ENCODE data around the gene DCK.
"Not testable (repeated sequence)": the region's sequence is repeated elsewhere in the genome, so short reads cannot be mapped to it uniquely, and the experiment has no call there.

DCK gene

DNA sequence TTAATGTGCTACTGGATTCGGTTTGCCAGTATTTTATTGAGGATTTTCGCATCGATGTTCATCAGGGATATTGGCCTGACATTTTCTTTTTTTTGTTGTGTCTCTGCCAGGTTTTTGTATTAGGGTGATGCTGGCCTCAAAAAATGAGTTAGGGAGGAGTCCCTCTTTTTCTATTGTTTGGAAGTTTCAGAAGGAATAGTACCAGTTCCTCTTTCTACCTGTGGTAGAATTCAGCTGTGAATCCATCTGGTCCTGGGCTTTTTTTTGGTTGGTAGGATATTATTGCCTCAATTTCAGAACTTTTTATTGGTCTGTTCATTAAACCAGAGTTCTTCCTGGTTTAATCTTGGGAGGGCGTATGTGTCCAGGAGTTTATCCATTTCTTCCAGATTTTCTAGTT, 7.9 kb downstream of the DCK start:
- not testable (repeated sequence) for DNase-seq (ENCODE audit: low read depth)

DNA sequence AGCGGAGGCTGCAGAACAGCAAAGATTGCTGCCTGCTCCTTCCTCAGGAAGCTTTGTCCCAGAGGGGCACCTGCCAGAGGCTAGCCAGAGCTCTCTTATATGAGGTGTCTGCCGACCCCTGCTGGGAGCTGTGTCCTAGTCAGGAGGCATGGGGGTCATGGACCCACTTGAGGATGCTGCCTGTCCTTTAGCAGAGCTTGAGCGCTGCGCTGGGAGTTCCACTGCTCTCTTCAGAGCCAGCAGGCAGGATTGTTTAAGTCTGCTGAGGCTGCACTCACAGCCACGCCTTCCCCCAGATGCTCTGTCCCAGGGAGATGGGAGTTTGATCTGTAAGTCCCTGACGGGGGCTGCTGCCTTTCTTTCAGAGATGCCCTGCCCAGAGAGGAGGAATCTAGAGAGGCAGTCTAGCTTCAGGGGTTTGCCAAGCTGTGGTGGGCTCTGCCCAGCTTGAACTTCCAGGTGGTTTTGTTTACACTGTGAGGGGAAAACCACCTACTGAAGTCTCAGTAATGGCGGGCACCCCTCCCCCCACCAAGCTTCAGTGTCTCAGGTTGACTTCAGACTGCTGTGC, 10.9 kb downstream of the DCK start:
- DNase-seq (ENCODE audit: low read depth), result peak; percentile 49

DNA sequence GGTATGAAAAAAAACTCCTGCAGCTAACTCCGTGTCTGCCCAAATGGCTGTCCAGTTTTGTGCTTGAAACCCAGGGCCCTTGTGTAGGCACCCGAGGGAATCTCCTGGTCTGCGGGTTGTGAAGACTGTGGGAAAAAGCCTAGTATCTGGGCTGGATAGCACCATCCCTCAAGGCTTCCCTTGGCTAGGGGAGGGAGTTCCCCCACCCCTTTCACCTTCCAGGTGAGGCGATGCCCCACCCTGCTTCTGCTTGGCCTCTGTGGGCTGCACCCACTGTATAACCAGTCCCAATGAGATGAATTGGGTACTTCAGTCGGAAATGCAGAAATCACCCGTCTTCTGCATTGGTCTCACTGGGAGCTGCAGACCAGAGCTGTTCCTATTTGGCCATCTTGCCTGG, 11.6 kb downstream of the DCK start:
- DNase-seq (ENCODE audit: low read depth), result not testable (repeated sequence)

DNA sequence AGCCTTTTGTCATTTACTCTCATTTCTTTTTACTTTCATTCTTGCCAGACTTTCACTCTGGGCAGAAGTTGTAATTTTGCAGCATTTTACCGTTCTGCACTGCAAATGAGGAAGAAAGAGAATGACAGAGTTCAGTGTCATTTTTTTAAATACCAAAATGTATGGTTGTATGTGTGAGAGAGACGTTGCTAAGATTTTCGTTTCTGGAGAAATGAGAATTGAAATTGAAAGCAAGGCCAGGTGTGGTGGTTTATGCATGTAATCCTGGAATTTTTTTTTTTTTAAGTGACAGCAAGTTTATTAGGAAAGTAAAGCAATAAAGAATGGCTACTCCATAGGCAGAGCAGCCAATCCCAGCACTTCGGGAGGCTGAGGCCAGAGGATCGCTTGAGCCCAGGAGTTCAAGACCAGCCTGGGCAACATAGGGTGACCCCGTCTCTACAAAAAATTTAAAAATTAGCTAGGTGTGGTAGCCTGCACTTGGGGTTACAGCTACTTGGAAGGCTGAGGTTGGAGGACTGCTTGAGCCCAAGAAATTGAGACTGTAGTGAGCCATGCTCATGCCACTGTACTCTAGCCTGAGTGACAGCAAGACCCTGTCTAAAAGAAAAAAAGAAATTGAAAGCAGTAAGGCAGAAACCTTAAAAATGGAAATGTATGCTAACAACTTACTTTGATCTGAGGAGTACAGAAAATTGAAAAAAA, 12.9 kb downstream of the DCK start:
- no peak for DNase-seq (ENCODE audit: low read depth)

DNA sequence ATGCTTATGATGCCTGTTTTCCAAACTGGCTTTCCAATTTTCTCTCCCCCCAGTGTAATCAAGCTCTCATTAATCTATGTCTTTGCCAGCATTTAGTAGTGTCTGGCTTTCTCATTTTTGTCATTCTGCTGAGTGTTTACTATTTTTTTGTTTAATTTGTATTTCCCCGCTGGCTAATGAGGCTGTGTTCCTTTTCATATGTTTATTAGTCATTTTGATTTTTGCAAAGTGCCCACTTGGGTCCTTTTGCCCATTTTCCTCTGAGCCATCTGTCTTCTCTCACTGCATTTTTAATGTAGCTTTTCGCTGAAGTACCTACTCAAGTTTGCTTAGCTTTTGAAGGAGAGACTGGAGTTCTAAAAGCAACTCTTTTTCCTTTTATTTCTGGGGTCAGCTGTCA, 14.7 kb downstream of the DCK start:
- DNase-seq (ENCODE audit: low read depth), result no peak

DNA sequence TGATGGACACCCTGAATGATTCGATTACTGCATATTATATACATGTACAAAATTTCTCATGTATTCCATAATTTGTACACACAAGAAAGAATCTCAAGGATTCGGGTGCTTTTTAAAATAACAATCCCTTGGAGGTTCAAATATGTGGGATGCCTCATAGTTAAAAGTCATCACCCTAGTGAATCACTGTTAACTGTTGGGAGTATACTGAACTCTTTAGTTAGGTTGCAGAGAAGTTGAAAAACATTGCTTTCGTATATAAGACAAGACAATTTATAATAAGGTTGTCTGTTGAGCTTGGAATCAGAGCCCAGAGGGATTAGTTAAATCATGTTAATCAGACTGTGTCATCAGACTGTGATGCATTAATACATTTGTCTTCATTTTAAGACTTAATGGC, 15.6 kb downstream of the DCK start:
- DNase-seq (ENCODE audit: low read depth), result no peak

DNA sequence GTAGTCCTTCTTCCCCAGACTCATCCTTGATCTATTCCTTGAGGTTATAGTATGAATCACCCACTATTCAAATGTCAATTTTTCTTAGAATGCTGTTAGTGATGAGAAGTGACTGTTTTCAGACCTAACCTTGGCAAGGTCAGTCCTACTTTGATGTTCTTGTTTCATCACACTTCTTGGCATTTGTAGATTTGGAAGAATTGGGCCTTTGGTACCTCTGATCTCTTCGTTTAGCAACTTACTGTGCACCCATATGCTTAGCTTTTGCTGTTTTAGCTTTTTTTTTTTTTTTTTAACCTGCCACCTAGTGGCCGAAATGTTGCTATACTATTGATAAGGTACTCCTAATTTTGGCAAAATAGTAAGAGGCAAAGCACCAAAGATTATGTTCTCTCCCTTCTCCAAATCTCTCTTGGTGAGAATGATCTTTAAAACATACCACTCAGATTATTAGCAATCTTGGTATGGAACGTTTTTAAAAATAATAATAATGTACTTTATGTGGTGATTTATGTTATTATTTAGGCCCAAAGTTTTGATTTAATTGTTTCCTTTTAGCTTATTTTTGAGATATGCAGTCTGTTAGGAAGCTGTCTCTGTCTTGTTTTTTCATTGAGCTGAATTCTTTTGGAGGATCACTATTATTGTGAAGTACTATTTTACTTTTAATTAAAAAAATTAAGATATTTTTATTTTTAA, 16.6 kb downstream of the DCK start:
- no peak for DNase-seq (ENCODE audit: low read depth)

DNA sequence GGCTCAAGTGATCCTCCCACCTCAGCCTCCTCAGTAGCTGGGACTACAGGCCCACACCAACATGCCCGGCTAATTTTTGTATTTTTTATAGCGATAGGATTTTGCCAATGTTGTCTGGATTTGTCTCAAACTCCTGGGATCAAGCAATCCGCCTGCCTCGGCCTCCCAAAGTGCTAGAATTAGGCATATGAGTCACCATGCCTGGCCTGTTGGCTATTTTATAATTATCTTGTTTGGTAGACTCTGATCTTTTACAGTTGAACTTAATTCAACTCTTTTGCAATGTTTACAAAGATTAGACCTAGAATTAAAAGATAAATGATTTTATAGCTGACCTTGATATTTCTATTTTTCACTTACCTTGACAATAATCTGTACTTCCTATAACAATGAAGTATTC, 18.0 kb downstream of the DCK start:
- no peak for DNase-seq (ENCODE audit: low read depth)

DNA sequence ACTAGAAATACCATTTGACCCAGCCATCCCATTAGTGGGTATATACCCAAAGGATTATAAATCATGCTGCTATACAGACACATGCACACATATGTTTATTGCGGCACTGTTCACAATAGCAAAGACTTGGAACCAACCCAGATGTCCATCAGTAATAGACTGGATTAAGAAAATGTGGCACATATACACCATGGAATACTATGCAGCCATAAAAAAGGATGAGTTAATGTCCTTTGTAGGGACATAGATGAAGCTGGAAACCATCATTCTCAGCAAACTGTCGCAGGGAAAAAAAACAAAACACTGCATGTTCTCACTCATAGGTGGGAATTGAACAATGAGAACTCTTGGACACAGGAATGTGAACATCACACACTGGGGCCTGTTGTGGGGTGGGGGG, 23.9 kb downstream of the DCK start:
- DNase-seq (ENCODE audit: low read depth), result not testable (repeated sequence)

DNA sequence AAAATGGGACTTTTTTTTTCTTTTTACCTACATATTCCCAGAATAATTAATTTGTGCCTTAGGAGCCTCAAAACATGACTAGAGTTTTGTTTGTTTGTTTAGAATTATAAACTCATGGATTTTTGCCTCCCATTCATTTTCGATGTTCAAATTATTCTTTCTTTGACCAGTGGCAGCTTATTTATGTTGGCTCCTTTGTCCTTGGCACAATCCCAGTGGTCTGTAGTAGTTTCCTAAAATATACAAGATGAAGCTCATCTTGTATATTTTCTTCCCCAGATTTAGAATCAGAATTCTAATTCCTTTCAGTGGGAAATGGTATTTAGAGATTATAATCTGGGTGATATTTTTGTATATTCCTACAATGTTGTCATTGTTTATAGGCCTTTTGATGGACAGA, 27.2 kb downstream of the DCK start:
- DNase-seq (ENCODE audit: low read depth), result no peak

DNA sequence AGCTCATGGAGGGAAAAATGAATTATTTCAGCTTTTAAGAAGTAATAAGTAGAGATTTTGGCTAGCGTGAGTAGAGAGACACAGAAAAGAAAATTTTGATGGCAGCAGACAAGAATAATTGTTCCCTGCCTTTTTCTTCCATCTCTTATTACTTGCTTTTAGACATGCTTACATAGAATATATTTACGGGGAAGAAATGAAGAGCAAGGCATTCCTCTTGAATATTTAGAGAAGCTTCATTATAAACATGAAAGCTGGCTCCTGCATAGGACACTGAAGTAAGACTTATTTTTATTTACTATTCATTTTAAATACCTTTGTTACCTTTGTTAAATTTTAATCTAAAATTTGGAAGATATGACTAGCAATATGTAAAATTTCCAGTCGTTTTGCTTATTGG, 32.2 kb downstream of the DCK start:
- DNase-seq (ENCODE audit: low read depth), result no peak

DNA sequence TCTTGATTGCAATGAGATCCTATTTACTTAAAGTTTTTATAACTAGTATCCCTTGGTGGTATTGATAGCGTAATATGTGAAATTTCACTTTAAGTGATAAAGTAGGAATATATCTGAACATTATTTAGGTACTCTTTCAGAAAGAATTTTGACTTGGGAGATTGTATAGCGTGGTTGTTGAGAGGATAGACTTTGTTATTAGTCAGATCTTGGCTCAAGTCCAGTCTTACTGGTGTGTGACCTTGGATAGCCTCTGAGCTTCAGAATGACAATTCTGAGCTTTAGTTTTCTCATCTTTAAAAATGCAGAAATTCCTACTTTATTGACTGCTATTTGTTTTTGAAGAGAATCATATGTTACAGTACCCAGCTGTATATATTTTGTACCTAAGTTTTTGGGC, 32.6 kb downstream of the DCK start:
- DNase-seq (ENCODE audit: low read depth), result no peak

DNA sequence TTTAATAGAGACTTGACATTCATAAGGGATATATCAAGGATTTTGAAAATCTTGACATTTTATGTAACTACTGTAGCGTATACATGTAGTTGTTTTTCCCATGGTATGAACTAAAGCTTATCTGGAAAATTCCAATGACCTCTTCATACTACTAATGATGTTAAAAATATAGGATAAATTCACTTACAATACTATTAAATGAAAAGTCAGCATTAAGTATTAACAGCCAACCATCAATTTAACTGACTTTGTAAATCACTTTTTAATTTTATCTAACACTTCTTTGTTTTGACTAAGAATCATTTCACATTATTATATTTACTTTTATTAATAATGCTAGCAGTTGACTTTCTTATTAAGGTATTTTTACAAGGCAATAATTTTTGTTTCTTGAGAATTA, 34.2 kb downstream of the DCK start:
- no peak for DNase-seq (ENCODE audit: low read depth)

DNA sequence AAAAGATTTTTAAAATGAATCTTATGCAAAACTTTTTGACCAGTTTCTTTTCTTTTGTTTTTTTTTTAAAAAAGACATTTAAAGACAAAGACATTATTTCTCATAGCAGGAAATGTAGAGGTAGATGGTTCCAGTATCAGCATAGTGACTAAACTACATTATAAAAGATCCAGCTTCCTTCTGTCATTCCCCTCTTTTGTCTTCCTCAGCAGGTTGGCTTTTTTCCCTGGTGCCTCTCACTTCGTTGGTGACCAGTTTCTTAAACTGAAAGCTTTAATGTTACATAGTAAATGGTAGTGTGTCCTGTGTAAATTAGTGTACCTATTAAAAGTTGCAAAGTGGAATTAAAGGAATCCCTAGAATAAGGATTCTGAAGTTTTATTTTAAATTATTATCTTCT, 36.1 kb downstream of the DCK start:
- DNase-seq (ENCODE audit: low read depth), result no peak

DNA sequence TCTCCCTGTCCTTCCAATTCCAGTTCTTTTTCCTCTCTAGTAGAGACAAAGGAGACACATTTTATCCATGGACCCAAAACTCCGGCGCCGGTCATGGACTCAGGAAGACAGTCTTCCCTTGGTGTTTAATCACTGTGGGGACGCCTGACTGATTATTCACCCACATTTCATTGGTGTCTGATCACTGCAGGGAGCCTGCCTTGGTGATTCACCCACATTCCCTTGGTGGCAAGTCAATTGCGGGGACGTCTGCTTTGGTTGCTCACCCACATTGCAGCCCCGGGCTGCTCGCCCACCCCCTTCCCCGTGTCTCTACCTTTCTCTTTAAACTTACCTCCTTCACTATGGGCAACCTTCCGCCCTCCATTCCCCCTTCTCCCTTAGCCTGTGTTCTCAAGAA, 38.7 kb downstream of the DCK start:
- not testable (repeated sequence) for DNase-seq (ENCODE audit: low read depth)

DNA sequence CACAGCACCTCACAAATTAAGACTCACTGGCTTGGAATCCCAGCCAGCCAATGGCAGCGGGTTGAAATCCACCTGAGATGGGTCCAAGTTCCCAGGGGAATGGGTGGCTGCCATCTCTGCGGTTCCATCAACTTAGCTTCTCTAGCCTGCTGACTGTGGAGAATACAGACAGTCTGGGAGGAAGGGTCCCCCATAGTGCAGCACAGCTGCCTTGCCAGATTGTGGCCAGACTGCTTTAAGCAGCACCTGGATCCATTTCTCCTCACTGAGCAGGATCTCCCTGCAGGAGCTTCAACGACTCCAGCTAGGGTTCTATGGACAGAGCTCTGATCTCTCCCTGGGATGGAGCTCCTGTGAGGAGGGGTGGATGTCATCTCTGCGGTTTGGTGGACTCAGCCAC, 51.8 kb downstream of the DCK start:
- no peak for DNase-seq (ENCODE audit: low read depth)

DNA sequence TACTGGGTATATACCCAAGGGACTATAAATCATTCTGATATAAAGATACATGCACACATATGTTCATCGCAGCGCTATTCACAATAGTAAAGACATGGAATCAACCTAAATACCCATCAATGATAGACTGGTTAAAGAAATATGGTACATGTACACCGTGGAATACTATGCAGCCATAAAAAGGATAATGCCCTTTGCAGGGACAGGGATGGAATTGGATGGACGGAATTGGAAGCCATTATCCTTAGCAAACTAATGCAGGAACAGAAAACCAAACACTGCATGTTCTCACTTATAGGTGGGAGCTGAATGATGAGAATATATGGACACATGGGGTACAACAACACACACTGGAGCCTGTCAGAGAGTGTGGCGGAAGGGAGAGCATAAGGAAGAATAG, 55.9 kb downstream of the DCK start:
- no peak for DNase-seq (ENCODE audit: low read depth)

DNA sequence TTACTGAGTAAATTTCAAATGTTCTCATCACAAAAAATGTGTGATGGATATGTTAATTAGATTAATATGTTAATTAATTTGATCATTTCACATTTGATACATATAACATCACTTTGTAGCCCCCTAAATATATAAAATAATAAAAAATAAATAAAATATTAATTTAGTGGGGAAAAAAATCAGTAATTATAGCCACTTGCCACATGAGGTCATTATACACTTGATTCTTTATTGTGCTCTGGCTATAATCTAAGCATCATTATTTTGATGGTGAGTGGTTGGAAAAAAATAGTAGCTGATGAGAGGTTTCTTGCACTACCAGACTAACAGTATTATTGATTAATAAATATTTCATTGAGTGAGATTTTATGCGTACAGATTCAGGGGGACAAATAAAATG, 57.4 kb downstream of the DCK start:
- DNase-seq (ENCODE audit: low read depth), result no peak

DNA sequence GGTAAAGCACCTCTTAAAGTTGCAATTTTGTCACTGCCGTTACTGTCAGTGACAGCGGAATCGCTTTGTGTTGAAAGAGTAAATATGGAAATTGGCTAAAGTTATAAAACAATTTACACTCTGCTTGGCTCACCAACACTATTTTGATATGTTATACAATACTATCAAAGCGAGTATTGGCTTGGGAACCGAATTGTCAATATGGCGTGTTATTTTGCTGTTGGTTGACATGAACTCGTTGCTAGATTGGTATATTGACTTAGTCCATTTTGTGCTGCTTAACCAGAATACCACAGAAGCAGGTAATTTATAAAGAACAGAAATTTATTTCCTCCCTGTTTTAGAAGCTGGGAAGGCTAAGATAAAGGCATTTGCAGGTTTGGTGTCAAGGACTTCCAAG, 58.6 kb downstream of the DCK start:
- no peak for DNase-seq (ENCODE audit: low read depth)

DNA sequence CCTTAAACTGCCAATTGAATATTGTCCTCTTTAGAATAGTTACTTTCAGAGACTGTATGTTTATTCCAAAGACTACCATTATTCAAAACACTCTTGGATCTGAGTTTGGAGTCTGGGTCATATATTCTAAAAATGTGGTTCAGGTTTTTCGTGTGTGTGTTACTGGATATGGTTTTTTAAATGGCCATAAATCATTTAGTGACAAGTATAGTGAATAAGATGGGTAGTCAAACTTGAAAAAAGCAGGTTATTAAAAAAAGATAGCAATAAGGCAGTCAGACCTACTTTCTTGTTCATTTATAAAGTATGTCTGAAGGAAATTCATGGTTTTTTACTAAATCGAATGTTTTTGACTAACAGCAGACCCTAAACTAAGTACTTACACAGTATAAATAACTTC, 59.3 kb downstream of the DCK start:
- no peak for DNase-seq (ENCODE audit: low read depth)

DNA sequence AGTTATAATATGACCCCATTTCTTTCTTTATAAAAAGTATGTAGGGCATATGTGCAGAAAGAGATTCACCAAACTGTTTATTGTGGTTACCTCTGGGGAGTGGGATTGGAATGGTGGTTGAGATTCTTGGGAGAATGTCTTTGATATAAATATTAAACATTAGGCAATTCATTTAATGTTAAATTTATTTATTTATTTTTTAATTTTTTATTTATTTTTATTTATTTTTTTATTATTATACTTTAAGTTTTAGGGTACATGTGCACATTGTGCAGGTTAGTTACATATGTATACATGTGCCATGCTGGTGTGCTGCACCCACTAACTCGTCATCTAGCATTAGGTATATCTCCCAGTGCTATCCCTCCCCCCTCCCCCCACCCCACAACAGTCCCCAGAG, 60.2 kb downstream of the DCK start:
- DNase-seq (ENCODE audit: low read depth), result not testable (repeated sequence)

DNA sequence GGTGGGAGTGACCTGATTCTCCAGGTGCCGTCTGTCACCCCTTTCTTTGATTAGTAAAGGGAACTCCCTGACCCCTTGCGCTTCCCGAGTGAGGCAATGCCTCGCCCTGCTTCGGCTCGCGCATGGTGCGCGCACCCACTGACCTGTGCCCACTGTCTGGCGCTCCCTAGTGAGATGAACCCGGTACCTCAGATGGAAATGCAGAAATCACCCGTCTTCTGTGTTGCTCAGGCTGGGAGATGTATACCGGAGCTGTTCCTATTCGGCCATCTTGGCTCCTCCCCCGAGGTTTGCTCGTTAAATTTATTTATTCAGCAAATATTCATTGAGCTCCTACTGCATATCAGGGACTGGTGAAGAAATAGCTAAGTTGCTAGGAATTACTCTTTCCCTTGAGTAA, 66.1 kb downstream of the DCK start:
- DNase-seq (ENCODE audit: low read depth), result not testable (repeated sequence)

DNA sequence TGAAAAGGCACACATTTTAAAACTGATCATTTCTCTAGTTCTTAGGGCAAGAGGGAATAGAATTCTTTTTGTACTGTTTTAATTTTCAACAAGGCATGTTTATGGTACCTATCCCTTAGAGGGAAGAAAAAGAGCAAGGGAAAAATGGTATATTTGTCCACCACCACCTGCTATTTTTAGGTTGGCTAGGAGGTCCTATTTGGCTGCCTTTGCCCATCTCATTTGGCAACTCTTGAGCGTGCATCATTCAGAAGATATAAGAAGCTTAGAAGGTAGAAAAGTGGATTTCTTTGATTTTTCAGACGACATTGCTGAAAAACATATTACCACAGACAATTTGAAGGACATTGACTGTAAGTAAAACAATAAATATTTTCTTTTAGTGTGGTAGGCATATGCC, 69.0 kb downstream of the DCK start:
- DNase-seq (ENCODE audit: low read depth), result no peak

DNA sequence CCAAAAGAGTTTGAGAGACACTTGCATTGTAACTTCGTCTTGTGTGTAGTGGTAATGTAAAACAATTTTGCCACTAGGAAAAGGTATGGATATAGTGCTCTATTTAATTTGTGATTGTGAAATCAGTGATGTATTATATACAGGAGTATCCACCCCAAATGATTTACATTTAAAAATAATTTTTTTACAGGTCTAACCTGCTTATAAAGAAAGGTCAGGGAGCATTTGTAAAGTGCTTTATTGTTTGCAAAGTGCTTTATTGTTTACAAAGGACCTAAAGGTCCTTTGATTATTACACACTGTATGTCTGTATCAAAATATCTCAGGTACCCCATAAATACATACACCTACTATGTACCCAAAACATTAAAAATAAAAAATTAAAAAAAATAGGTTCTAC, 70.3 kb downstream of the DCK start:
- DNase-seq (ENCODE audit: low read depth), result no peak

Measured in activated gamma-delta T cell treated with anti-CD3 and anti-CD28 coated beads, Interleukin-2, amount 50 U/mL, for 16 hours (primary cell).